Glomerular endothelial cell (primary cell): ENCODE data around the gene SUMF1. TPM values are rescaled to one million over a fixed set of nuclear protein-coding genes. Genes with fewer than 3 reads are reported as not detected.

ENCODE experiments used
- DNase-seq: peaks from one replicate; pipeline ENCODE4 v3.0.0-alpha.2; 2011; ENCODE audit warnings: low read depth, low spot score; ENCODE audit errors: extremely low read depth
- total RNA-seq: library from RNA; depleted of rRNA; stranded (reverse); fragments of >200 nt; gene quantifications from 2 replicates; pipeline ENCODE4 v1.2.3, GENCODE V29; 2015

Gene SUMF1
- total RNA-seq, 1 donor from 2014 or later = 55.5 TPM

DNA sequence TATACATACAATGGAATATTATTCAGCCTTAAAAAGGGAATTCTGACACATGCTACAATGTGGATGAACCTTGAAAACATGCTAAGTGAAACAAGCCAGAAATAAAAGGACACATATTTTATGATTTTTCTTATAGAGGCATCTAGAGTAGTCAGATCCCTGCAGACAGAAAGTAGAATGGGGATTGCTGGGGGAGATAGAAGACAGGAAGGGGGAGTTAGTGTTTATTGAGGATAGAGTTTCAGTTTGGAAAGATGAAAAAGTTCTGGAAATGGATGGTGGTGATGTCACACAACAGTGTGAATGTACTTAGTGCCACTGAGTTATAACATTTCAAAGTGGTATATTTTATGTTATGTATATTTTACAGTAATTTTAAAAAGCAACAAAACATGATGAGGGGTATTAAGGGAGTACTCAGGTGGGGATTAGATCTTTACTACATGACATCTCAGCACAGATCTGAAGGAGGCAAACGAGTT is 30.8 kb upstream of the SUMF1 start:
- DNase-seq = no peak

DNA sequence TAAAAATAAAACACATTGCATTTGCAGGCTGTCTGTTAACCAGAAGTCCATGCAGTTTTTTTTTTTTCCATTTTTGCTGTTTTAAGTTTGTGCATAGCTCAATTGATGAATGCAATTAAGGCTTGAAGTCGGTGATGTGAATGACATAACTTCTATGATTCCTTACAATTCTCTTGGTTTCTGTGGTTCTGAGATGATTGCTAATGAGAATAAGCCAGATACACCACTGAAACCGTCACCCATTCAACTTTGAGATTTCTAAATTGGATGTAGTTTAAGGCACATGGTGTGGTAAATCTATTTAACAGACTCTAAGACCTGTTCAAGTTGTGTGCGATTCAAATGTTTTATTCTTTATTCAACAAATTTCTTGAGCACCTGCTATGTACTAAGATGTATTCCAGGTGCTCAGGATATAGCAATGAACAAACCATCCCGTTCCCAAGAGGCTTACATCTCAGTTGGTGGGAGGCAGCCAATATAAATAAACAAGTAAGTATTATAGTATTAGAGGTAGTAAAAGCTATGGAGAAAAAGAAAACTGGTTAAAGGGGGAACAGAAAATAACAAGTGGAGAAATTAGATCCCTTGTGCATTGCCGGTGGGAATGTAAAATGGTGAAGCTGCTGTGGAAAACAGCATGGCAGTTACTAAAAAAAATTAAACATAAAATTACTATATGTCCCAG is 30.1 kb upstream of the SUMF1 start:
- no peak for DNase-seq

DNA sequence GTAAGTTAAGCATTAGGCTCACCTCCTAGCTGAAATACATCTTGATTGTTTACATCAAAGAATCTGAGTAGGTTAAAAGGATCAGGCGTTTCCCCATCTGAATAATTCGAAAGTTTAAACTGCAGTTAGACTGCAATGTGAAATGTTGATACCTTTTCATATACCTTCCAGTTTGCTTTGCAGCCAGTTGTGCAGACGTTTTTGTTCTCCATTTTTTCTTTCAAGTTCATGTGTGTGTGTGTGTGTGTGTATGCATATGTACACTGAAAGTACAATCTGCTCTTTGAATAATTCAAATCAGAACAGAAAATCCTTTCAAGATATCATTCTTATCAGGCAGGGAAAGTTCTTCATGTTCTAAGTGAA is 29.0 kb upstream of the SUMF1 start:
- DNase-seq = no peak

DNA sequence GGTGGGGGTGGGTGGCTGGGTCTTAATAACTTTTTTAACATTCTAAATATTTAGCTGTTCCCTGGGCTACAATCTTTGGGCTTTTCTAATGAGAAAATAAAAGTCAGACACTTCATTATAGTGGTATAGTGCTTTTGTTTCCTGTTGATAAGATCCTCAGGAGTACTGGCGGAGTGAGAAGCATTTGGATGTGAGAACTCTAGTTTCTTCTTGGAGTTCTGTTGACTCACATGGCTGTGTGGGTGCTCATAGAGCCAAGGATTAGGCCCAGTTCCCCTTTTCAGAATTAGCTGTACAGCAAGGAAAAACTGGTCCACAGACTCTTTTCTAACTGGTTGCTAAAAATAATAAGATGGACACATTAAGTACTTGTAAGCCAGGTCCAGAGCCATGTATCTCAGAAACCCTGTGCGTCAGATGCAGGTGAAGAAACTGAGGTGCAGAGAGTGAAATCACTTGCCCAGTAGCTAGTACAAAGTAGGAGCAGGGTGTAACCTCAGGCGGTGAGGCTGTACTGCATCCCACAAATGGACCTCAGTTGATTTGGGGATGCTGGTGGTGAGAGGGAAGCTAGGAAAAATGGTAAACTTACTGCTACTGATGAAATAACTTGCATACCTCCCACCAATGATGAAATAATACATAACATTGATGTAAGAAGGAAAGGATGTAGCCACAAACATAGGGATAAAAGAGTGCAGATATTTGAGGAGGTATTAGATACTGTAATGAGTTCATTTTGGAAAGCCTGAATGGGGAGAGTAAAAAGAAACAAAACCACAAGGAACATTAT is 28.4 kb upstream of the SUMF1 start:
- no peak for DNase-seq

DNA sequence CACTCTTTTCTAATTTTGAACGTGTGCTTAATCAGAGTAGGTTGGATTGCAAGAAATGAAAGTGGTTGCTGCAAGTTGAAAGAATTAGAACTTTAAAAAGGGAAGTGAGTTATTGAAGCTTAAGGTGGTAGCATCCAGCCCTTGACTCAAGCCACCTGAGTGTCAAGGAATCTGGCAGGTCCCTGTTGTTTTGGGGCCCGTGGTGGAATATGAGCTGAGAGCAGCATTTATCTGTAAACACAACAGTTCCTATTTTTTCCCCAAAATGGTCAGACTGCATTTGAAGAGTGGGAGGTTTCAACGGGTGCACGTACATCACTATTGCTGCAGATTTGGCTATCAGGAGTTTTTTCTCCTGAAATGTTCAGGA is 27.8 kb upstream of the SUMF1 start:
- DNase-seq = no peak

DNA sequence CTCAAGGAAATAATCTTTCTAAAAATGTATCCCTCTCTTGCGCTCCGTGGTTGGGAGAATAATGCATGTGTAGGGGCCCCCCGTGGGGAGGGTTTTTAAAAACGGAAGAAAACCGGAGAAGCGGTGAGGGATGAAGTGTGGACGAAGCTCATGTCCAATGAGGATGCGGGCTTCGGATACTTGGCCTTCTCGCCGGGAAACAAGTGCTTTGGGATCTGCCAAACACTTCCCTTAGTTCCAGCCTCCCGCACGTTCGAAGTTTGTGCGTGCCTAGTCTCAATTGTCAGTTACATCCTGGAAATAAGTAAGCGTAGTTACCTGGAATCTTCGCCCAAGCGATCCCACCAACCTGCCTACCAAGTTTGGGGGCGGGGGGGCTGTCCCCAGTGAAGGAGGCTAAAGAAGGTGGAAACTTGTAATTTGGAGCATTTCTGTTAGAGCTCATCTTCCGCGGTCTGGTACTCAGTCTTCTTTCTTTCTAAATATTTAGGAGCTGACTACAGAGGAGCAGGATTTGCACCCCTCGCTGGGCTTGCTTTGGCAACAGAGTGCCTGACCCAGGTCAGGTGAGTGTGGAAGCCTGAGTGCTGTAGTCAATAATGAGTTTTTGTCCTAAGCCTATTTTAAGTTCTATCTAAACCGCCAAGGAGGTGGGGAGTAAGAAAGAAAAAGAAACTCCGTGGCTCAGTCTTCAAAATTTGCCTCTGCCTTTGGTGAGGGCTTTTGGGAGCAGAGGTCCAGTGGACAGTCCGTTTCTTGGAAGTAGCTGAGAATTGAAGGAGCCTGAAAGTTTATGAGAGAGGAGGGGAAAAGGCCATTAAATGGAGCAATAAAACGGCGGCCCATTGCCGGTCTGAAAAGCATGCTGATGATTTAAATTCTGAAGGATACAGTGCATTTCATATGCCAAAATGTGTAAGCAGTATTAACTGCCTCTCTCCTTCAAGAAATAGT is 27.1 kb upstream of the SUMF1 start:
- no peak for DNase-seq

DNA sequence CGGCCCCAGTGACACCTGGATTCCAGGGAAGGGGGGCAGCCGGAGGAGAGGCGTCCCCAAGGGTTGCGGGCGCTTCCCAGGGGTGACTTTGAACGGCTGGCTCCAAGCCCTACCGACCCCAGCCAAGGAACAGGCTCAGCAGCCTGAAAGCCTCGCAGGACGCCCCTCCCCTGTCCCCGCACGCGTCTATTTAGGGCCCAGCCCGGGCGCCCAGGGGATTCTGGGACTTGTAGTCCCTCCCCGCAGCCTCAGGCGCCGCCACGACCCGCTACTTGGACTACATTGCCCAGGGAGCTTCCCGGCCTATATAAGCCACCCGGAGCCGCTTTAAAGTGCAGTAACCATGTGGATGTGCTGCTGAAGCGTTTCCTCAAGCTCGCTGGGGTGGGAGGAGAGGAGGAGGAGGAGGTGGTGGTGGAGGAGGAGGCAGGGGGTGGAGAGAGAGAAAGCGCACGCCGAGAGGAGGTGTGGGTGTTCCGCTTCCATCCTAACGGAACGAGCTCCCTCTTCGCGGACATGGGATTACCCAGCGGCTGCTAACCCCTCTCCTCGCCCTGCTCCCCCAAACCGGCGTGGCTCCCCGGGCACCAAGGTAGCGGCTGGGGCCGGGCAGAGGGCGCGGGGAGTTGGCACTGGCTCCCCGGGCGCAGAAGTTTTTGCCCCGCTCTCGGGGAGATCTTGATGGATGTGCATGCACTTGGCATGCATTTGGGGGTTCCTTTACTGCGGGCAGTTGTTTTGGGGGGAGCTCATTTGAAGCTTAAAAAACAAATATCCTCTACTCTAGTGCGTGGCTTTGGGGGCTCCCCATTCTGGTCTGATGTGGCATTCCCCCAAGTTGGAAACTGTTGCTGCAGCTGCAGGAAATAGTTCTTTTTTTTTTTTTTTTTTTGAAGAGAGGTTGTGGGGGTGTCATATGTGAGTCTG is 26.2 kb upstream of the SUMF1 start, which contains the start of gene ITPR1:
Gene ITPR1 (plus strand): TSS at position 335 of the 927 bp plus-strand sequence. CDS start 23,144 bp downstream, outside the sequence.
- DNase-seq = peak; percentile 85

DNA sequence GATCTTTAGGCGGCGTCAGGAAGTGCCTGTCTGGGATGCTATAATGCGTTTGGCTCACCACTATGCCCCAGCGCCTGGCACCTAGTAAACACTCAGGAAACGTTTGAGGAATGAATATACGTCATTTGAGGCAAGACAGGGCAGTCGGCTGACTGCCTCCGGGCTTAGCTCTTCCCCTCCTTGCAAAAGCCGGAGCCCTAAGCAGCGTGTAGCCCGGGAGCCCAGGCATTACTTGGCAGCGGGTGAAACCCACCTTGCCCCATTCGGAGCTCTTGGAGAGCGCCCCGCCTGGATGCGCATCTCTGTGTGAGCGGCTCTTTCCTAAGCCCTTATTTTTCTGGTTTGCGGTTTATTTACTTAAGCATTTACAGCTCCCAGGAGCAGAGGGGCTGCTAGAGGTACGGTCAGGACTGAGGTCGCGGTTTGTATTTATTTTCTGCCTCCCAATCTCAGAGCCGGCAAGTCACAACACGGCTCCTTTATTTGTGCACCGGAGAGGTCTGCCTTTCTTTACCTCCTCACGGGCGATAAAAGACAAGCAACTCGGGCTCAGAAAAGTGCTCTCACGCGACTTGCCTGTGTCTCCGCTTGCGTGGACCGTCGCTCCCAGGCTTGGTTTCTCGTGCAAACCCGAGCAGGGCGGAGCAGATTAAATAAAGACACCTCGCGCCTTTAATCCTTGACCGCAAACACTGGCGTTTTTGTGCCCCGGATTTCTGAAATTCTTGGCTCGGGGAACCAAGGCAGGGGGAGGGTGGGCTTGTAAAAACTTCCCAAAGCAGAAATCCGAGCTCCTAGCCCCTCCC is 25.3 kb upstream of the SUMF1 start:
- no peak for DNase-seq

DNA sequence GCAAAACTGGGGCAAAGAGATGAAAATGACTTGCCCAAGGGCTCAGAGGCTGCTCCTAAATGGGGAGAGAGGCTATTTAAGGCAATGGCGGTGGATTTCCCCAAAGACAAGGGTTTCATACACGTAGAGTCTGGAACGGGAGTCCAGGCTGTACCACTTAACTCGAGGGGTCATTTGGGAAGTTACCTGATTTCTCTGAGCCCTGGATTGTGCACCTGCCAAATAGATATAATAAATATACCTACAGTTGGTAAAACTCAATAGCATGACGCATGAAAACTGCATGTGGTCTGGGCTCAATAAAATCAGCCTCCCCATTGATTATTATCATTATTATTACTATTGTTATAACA is 24.8 kb upstream of the SUMF1 start:
- no peak for DNase-seq

DNA sequence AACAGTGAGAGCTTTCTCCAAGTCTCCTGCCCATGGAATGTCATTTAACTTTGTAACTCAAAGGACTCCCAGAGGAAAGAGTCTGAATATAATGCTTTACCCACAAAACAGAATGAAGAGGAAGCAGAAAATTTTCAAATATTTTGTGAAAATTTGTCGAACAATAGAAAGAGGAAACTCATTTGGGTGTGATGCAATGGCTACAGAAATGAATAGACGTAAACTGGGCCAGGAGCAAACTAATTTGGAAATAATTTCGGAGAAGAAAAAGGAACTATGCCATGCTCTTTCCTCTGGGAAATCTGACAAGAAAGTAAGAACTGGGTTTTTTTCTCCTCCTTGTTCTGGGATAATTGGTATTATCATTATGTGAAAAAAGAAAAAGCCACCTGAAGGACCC is 11.2 kb upstream of the SUMF1 start:
- no peak for DNase-seq

DNA sequence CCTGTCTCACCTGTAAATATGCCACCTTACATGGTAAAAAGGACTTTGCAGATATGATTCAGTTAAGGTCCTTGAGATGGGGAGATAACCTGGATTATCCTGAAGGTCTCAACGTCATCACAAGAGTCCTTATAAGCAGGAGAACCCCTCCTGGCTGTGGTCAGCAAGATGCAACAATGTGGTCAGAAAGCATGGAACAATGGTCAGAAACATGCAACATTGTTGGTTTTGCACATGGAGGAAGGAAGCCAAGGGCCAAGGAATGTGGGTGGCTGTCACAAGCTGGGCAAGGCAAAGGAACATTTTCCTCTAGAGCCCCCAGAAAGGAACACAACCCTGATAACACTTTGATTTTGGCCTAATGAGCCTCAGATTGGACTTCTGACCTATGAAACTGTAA is 9.4 kb upstream of the SUMF1 start:
- DNase-seq = no peak

DNA sequence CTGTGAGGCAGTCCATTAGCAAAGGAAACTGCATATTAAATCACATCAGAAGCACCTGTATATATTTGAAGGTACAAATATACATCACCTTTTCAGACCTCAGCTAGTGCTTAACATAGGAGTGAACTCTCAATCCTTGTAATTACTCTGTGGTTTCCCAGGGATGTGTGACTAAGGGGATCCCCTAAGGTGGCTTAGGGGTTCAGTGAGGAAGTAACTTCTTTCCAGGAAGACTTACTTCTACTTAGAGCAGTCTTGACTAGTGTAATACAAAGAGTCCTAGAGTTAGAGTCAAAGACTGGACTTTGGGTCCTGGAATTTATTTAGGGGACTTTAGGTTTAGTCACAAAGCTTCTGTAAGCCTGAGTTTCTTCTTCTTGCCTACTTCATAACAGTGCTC is 8.7 kb upstream of the SUMF1 start:
- no peak for DNase-seq

DNA sequence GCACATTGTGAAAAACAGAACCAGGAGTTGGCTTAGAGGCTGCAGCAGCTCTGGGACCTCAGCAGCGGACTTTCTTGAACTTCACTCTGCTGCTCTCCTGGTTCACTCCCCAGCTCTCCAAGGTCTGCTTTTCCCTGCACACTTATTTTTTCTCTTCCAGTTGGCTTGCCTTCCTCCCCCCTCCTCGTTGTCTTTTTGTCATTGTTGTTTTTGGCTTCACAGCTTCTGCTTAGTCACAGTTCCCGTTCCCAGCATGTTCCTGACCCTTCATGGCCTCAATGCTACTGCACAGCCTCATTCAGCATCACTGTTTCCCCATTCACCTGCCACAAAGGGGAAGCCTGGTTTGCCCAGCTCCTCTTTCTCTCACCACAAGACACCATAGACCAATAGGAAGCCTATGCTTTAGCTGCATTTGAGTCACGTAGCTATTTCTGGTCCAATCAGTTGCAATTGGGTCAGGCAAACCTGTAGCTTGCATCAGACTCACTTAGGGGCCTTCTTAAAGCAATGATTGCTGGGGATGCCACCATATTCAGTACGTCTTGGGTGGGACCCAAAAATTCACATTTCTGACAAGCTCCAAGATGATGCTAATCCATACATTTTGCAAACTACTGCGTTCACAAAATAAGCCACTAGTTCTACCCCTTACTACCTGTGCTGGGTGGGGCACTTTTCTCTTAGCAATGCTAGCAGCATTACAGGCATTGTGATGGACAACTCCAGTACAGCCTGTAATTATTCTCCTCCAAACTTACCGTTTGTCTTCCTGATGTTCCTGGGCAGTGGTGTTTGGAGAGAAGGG is 7.8 kb upstream of the SUMF1 start:
- peak; percentile 88 for DNase-seq

DNA sequence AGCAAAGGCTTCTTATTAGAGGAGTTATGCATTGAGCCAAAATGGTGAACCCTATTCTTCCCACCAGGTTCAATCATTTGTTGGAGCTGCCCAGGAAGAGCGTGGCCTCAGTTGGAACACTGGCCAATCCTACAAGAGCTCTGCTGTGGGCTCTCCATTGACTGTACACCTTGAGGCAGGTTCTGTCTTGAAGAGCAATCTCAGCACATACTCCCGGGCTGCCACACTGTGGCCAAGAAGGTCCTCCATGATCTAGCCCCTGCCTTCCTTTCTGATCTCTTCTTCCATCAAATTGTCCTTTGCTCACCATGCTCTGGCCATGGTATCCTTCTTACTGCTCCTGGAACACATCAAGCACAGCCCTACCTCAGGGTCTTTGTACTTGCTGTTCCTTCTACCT is 5.7 kb upstream of the SUMF1 start:
- DNase-seq = no peak

DNA sequence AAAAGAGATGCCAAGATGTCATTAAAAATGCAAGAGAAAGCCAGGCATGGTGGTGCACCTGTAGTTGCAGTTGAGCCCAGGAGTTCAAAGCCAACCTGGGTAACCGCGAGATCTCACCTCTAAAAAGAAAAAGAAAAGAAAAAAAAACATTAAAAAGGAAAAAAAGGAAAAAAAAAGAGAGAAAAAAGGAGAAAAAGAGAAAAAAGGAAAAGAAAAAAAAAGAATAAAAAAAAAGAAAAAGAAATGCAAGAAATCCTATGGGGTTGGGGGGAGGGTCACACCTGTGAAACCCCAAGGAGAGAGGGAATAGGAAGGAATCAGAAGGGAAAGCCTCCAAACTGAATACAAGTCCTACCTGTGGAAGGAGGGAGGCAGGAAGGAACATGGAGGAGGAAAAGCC is 5.2 kb upstream of the SUMF1 start:
- no peak for DNase-seq

DNA sequence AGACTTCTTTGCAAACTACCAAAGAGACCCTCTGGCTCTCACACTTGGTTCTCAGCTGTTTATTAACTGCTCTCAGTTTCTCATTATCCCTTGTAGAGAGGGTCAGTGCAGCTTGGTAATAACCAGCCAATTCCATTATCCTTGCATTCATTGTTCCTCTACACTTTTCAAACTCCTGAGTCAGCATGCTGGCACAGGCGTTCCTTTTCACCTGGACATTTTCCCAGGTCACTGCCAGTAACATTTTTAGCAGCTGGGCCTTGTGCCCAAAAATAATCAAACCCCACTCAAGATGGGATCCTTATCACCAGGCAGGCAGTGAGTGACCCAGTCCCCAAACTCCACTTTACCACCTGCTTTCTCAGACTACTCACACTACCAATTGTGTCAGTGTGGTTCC is 4.8 kb upstream of the SUMF1 start:
- no peak for DNase-seq

DNA sequence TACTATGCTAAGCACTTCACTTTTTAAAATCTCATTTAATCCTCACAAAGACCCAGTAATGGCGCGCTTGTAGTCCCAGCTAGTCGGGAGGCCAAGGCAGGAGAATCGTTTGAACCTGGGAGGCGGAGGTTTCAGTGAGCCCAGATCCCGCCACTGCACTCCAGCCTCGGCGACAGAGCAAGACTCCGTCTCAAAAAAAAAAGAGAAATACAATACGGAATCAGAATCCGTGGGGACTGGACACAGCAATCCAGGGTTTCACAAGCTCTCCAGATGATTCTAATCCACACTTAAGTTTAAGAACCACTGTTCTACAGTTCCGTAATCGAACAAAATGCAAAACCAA is 426 bp upstream of the SUMF1 start:
- no peak for DNase-seq

DNA sequence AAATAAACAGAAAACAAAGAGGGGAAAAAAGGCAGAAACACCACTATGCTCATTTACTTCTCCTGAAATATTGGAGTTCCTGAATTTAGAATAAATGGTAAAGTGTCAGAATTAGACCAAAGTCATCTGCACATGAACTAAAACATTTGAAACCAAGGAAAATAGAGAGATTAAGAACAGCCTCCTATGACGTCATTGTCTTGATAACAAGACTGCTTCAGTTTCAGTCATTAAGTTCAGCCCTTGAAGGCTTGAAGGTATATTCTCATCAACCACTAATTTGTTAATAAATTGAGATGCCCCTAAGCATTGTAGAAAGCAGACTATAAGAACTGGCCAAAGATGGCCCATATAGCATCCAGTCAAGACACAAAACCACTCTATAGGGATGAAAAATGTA is 2.5 kb downstream of the SUMF1 start:
- DNase-seq = no peak
